ENCODE measurements around the gene TAMALIN. TPM values are rescaled to one million over a fixed set of nuclear protein-coding genes. Genes with fewer than 3 reads are reported as not detected.

TAMALIN gene
- total RNA-seq, 1 experiment from 2014 or later, result not detected

DNA sequence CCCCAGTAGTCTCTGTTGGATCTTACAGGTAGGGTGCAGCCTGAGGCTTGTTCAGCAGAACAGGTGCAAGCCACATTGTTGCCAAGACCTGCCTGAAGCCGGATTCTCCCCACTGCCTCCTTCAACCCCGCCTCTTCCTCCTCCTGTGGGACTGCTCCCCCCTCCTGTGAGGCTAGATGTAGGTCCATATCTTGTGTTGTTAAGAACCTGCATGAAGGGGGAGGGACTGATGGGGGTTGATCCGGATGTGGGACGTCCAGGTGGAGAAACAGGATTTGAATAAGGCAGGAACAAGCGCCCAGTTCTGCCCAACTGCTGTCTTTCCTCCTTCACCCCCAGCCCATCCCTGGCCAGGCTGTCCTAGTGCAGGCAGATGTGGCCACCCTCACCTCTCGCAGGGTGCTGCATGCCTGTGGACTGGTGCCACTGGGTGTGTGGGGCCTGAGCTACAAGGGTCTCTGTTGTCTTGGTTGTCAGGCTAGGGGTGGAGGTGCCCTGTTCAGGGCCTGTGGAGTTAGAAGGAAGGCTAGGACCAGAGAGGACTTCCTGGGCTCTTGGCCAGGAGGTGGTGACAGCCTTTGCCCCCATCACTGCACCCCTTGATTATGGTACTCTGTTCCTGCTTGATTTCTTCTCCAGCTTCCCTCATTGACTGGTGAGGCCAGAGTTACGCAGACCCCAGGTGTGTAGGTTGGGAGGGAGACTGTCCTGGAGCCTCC is 45.9 kb downstream of the TAMALIN start:
- no peak for DNase-seq (ENCODE audit: extremely low read depth, low read depth)

DNA sequence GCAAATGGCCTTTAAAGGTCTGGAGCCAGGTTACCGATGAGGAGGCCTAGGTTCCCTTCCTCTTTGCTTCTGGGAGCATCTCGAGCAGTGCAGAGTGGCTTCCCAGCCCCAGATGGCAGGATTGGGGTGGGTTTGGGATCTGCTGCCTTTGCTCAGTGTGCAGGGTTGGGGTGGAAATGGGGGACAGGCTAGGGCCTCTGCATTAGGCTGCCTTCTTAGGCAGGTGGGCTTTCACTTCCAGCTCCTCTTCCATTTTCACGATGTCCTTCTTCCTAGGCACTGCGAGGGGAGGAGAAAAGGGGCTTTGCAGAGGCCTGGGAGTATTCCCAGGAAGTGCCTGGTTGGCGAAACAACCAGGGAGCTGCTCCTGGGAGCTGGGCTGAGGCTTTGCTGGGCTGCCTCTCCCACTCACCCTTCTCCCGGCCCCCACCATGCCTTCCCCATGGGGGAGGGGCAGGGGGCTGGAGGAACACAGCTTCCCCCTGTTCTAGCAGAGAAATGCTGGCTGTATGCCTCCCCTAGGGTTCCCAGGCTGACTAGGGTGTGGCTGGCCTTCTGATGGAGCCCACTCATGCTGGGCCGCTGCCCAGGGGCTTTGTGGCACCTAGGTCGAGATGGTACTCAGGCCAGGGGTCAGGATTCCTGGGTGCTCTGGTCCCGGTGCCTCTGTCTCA is 46.9 kb downstream of the TAMALIN start:
- no peak for DNase-seq (ENCODE audit: extremely low read depth, low read depth)

DNA sequence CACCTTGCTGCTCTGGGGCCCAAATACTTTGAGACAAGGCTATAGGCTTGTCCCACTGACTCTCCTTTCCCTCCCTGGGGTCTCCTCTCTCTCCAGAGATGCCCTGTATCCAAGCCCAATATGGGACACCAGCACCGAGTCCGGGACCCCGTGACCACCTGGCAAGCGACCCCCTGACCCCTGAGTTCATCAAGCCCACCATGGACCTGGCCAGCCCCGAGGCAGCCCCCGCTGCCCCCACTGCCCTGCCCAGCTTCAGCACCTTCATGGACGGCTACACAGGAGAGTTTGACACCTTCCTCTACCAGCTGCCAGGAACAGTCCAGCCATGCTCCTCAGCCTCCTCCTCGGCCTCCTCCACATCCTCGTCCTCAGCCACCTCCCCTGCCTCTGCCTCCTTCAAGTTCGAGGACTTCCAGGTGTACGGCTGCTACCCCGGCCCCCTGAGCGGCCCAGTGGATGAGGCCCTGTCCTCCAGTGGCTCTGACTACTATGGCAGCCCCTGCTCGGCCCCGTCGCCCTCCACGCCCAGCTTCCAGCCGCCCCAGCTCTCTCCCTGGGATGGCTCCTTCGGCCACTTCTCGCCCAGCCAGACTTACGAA is 47.6 kb downstream of the TAMALIN start:
- no peak for DNase-seq (ENCODE audit: extremely low read depth, low read depth)

DNA sequence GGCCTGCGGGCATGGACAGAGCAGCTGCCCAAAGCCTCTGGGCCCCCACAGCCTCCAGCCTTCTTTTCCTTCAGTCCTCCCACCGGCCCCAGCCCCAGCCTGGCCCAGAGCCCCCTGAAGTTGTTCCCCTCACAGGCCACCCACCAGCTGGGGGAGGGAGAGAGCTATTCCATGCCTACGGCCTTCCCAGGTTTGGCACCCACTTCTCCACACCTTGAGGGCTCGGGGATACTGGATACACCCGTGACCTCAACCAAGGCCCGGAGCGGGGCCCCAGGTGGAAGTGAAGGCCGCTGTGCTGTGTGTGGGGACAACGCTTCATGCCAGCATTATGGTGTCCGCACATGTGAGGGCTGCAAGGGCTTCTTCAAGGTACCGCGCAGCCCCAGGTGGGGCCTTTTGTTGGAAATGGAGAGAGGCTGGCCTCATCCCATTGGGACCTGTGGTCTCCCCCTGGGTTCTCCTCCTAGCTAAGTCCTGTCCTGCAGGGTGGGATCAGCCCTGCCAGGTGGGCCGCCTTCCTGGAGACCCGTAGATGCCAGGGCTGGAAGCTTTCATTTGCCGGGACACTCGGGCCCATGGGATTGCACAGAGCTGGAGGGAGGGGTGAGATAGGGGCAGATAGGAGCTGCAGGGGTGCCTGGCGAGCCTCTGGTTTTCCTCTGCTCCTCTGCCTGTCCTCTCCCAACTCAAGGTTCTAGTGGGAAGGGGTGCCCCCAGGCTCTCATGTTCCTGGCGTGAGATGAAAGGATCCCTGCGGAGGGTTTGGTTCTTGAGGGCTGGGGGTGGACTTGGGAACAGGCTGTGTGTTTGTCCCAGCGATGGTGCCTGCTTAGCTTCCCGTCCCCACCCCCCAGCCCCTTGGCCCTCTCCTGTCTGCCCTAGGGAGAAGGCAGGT is 48.3 kb downstream of the TAMALIN start:
- DNase-seq (ENCODE audit: extremely low read depth, low read depth), result no peak

DNA sequence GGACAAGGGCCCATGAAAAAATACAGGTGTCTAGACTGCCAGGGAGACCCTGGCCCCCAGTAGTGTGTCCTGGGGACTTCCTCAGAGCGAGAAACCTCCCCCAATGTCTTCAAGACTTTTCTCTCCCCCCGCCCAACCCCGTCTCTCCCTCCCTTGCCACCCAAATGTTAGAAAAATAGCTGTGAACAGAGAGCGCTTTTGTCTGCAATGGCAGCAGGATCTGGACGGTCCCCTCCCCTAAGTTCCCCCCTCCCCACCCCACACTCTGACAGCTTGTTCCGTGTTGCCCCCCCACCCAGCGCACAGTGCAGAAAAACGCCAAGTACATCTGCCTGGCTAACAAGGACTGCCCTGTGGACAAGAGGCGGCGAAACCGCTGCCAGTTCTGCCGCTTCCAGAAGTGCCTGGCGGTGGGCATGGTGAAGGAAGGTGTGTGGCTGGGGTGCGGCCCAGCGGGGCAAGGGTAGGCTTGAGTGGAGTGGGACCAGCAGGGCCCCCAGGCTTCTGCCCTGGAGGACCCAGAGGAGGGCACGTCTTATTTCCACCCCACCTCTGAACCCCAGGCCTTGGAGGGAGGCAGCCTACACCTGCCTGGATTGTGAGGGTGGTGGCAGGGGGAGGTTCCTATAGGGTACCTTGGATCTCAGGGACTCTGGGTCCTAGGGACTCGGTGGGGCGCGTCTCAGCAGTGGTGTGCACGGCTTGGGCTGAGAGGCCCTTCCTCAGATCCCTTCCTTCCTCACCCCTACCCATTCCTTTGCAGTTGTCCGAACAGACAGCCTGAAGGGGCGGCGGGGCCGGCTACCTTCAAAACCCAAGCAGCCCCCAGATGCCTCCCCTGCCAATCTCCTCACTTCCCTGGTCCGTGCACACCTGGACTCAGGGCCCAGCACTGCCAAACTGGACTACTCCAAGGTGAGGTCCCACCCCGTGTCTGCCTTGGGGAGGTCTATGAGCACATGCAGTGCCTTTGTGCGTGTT is 49.3 kb downstream of the TAMALIN start:
- no peak for DNase-seq (ENCODE audit: extremely low read depth, low read depth)

DNA sequence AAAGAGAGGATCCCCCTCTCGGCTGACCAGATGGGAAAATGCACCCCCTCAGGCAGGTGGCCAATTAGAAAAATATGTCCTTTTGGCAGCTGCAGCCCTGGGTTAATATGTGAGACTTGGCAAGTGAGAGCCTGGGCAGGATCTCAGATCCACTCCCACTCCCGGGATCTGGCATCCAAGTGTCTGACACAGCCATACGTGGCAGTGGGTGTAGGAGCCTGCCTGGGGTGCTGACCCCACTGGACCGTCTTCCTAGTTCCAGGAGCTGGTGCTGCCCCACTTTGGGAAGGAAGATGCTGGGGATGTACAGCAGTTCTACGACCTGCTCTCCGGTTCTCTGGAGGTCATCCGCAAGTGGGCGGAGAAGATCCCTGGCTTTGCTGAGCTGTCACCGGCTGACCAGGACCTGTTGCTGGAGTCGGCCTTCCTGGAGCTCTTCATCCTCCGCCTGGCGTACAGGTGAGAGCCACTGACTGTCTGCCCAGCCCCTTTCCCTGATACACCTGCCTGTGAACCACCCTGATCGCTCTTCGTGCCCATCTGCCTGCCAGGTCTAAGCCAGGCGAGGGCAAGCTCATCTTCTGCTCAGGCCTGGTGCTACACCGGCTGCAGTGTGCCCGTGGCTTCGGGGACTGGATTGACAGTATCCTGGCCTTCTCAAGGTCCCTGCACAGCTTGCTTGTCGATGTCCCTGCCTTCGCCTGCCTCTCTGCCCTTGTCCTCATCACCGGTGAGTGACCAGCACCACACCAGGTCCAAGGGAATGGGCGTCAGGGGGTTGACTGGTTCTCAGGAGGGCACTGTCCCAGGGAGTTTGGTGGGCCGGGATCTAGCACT is 50.3 kb downstream of the TAMALIN start:
- DNase-seq (ENCODE audit: extremely low read depth, low read depth), result no peak

DNA sequence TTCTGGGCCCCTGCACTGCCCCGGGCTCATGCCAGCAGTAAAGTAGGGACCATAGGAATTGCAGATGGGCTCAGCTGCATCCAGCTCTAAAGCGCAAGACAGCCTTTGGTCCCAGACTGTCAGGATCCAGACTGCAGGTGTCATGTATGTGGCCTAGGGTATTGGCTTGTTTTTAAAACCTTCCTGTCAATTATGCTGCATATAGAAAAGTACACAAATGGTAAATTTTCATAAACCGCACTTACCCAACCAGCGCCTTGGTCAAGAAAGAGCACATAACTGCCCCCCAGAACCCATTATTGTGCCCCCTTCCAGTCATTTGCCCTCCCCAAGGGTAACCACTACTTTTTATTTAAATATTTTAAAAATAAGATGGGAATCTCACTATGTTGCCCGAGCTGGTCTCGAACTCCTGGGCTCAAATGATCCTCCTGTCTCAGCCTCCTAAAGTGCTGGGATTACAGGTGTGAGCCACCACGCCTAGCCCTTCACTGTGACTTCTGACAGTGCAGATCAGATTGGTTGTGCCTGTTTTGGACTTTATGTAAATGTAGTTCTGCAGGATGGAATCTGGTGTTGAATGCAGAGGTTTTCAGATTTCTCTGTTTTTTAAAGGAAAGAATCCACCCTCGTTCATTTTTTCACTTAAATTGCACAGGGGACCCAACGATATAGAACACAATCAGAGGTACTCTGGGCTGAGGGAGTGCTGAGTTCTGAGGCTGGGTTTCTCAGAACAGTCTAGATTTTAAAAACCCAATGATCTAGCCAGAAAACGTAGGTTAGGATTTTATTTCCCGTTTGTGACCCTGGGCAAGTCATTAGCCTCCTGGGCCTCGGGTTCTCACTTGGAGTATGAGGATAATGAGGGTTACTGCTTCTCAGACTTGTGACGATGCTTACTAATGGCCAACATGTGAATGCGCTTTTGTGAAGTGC is 51.2 kb downstream of the TAMALIN start:
- DNase-seq (ENCODE audit: extremely low read depth, low read depth), result no peak

DNA sequence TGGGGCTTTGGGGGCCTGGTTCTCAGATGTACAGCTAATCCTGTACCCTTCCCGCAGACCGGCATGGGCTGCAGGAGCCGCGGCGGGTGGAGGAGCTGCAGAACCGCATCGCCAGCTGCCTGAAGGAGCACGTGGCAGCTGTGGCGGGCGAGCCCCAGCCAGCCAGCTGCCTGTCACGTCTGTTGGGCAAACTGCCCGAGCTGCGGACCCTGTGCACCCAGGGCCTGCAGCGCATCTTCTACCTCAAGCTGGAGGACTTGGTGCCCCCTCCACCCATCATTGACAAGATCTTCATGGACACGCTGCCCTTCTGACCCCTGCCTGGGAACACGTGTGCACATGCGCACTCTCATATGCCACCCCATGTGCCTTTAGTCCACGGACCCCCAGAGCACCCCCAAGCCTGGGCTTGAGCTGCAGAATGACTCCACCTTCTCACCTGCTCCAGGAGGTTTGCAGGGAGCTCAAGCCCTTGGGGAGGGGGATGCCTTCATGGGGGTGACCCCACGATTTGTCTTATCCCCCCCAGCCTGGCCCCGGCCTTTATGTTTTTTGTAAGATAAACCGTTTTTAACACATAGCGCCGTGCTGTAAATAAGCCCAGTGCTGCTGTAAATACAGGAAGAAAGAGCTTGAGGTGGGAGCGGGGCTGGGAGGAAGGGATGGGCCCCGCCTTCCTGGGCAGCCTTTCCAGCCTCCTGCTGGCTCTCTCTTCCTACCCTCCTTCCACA is 52.0 kb downstream of the TAMALIN start:
- DNase-seq (ENCODE audit: extremely low read depth, low read depth), result no peak

DNA sequence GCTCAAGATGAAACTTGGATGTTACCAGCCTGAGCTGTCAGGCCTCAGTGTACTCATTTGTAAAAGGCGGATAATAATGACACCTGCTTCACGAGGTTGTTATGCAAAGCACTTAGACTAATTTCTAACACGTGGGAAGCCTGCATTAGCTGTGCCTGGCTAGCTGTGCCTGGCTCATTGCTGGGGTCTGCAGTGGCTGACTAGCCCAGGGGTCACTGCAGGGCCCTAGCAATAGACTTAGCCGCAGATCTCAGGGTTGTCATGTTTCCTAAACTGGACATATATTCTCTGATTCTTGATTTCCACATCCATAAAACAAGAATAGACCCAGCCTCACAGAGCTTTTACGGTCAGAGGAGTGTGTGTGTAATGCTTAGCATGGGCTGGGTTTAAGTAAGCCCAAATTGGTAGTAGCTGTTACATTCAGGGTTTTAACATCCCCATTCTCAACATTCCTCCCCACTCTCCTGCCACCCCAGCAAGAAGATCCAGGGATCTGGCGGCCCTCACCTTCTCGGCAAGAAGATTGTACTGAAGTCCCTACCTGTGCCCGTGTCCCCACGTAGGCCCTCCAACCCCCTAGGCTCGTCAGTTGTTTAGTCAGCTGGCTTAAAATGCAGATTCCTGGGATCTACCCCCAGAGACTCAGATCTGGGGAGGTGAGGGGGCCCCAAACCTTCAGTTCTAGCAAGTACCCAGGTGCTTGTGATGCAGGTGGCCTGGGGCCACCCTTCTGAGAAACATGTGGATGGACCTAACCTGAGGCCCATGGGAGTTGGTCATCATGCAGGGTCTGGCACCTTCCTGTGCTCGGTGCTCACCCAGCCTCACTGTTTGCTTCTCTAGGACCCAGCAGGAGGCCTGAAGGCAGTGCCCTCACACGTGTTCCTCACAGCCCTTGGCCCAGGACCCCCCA is 53.1 kb downstream of the TAMALIN start:
- no peak for DNase-seq (ENCODE audit: extremely low read depth, low read depth)

DNA sequence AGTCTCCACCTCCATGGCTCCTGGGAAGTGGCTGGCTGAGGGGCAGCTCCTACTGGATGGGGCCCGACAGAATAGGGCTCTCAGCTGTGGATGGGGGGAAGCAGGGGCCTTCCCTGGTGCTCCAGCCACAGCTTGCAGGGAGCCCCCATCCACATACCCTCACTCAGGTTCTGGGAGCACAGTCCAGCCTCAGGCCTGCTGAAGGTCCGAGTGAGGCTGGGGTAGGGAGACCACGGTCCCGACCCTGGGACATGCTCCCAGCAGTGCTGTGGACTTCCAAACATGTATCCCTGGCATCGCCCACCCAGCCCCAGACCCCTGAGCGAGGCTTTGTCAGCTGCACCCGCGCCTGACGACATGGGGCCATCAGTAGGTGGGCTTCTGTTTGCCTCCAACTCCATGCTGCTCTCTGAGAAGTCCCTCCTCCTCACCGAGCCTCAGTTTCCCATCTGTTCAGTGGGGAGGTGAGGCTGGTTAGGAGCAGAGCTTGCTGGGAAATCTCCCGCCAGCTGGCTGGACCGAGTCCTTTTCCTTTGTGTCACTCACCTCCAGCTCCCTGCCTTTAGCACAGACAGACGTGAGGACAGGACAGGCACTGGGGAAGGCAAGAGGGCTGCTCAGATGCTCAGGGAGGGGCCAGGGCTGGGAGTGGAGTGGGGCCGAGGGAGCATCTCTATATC is 53.9 kb downstream of the TAMALIN start:
- DNase-seq (ENCODE audit: extremely low read depth, low read depth), result no peak

DNA sequence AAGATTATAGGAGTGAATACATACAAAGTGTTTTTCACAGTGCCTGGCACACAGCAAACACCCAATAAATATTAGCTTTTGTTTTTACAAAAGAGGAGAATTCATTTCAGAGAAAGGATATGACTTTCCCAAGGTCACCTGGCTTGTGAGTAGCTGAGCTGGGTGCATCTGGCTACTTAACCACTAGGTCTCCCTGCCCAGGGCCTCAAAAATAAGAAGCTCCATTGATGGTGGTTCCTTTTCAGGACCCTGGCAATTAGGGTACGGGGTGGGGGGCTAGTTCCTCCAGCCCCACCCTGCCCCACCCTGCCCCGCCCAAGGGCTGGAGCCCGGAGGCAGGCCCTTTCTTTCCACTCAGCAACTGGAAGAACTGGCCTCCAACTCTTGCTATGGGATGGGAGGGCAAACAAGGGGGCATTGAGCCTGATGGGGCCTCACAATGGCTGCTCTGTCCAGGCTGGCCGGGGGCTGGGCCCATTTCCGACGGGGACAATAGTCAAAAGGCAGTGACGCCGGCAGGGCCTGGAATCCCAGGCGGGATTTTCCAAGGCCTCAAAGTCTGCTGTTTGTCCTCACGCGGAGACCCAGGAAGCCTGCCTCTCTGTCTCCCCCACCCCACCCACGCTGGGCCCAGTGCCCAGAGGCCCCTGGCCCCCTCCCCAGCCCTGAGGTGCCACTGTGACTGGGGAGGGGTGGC is 54.9 kb downstream of the TAMALIN start:
- DNase-seq (ENCODE audit: extremely low read depth, low read depth), result no peak

DNA sequence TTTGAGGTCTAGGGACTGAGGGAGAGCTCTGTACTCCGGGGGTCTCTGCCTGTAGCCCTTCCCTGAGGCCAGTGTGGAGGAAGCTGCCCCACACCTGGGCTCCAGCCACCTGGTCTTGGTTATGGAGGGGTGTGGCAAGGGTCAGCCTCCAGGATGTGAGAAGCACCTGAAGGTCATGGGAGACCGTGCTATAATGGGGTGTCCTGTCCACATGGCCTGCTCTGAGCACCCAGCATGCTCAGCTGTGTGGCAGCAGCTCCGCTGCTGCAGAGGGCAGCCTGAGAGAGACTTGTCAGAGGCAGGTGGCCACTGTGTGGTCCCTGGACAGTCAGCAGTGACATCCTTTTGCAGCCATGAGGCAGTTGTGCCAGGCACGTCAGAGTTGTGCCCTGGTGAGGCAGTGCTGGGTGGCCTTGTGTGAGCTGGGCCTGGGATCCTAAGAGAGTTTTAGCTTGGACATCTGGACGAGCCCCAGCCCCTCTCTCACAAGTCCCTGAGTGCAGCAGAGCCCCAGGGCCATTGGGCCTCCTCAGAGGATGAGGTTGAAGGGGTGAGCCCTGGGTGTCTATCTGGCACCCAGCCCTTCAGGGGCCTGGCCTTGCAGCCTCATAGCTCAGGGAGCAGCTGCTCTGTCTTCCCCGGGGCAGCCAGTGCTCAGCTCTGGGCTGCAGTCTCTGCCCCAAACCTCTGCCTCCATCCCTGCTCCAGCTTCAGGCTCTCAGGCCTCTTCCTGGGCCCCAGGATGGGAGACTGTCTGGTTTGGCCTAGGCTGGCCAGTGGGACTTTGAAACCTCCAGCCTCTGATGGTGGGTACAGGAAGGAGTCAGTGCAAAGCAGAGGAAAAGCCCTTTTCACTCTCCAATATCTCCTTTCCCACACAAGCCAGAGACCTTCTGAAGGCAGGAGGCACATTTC is 55.7 kb downstream of the TAMALIN start:
- no peak for DNase-seq (ENCODE audit: extremely low read depth, low read depth)

DNA sequence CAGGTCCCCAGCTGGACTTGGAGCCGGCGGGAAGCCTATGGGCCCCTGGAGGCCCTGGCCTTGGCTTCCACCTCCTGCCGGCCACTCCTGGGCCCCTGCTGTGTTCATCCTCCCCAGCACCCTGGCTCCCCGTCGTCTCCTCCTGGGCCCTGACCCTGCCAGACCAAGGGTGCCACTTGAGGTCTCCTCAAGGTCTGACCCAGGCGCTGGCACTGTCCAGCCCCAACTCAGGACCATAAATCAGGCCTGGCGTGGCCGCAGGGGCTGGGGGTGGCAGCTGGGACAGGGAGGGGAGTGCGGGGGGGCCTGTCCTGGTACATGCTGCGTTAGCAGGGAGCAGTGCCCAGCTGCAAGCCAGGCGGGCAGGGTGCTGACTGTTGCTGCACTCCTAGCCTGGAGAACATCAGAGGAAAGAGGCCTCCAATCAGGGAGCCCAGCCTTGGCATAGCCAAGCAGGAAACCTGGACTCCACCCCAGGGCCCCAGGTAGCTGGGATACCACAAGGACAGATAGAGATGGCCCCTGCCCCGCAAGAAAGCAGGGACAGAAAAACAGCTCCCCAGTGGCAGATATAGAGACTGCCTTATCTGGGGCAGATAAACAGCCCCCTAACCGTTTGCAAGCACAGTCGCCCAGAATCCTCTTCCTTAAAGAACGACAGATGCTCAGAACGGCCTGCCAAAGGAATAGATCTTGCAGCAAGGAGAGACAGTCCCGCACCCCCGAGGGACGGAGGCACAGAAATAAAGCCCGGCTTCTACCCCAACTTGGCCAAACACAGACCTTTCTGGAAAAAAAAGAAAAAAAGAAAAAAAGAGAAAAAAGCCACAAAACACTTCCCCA is 56.6 kb downstream of the TAMALIN start:
- DNase-seq (ENCODE audit: extremely low read depth, low read depth), result no peak
